BLaER1 (cell line): ENCODE results near the gene PHKG1.
"Not testable (repeated sequence)": the region's sequence is repeated elsewhere in the genome, so short reads cannot be mapped to it uniquely, and the experiment has no call there.

Experiments used
- H3K27ac ChIP-seq: shearing (Covaris generic); formaldehyde crosslinking; 2 replicates; pipeline ENCODE4 v1.8.1; 2022
- H3K27me3 ChIP-seq: shearing (Covaris generic); formaldehyde crosslinking; 2 replicates; pipeline ENCODE4 v1.8.1; 2022
- H3K36me3 ChIP-seq: shearing (Covaris generic); formaldehyde crosslinking; 2 replicates; pipeline ENCODE4 v1.8.1; 2022
- H3K4me1 ChIP-seq: shearing (Covaris generic); formaldehyde crosslinking; 2 replicates; pipeline ENCODE4 v1.8.1; 2022
- H3K4me2 ChIP-seq: shearing (Covaris generic); formaldehyde crosslinking; 2 replicates; pipeline ENCODE4 v1.8.1; 2022
- H3K4me3 ChIP-seq: shearing (Covaris generic); formaldehyde crosslinking; 2 replicates; pipeline ENCODE4 v1.8.1; 2022
- H3K9ac ChIP-seq: shearing (Covaris generic); formaldehyde crosslinking; 2 replicates; pipeline ENCODE4 v1.8.1; 2022
- H3K9me3 ChIP-seq: shearing (Covaris generic); formaldehyde crosslinking; 2 replicates; pipeline ENCODE4 v1.8.1; 2022
- H4K20me1 ChIP-seq: shearing (Covaris generic); formaldehyde crosslinking; 2 replicates; pipeline ENCODE4 v1.8.1; 2022
- Cebpa-rat ChIP-seq: shearing (Covaris generic); IDR thresholded peaks from 2 replicates; pipeline ENCODE4 v1.8.1; 2022

The PHKG1 gene

DNA sequence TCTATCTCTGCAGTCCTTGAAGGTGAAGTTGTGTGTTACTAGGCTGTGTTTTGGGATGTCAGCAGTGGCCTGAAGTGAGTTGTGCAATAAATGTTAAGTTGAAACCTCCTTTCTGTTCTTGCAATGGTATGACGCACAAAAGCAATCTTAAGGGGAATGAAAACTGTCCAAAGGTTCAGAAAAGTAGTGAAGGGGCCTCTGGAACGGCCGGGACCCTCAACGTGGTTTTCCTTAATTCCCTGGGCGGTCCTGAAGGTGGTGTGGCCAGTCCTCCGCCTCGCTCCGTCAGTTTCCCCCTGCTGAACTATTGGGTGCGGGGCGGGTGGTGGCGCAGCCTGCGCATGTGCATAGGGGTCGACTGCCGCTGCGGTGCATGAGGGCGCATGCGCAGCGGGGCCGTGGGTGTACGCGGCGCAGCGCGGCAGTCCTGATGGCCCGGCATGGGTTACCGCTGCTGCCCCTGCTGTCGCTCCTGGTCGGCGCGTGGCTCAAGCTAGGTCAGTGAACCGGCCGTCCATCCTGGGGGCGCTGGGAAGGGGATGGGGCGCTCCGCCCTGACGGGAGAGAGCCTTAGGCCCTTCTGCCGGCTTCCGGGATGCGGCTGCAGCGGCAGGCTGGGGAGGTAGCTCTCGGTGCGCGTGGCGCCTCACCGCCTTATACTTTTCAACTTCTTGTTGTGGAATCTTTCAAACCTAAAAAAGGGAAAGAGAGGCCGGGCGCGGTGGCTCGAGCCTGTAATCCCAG lies 28.7 kb downstream of the PHKG1 start, which contains the start of gene SUMF2:
Gene SUMF2 (plus strand): TSS at position 405 of the 744 bp plus-strand sequence. CDS start 26 bp downstream, at position 431.
- peak within 1 kb of the TSS; percentile 91 for H3K9ac ChIP-seq
- H3K36me3 ChIP-seq = peaks cover 71% of the 10 kb centered on the region
- H3K27me3 ChIP-seq = no peaks in the 10 kb centered on the region
- H3K27ac ChIP-seq = peak within 1 kb of the TSS; percentile 88
- no peaks in the 10 kb centered on the region for H3K9me3 ChIP-seq
- peak within 1 kb of the TSS; percentile 79 for H3K4me2 ChIP-seq
- peak within 1 kb of the TSS; percentile 73 for H3K4me3 ChIP-seq
- peaks cover 57% of the 10 kb centered on the region for H4K20me1 ChIP-seq
- H3K4me1 ChIP-seq = peaks cover 38% of the 10 kb centered on the region
- peak; percentile 86; the same call in 1 of the 2 replicates for TF ChIP-seq Cebpa-rat

DNA sequence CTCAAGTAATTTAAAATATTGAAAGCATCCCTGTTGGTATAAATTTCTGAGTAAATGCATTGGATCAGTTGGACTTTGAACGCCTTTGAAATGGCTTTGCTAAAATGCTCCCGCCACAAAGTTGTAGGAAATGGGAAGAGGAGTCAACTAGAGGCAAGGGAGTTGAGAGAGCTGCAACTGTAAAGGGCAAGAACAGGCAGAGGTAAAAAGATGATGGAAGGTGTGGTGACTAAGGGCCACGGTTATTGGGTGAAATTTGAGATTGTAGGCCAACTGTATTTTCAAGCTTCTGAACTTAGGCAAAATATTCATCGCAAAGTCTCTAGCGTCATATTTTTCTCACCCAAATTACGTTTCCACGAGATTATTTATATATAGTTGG lies 29.3 kb downstream of the PHKG1 start:
- Histone ChIP-seq H4K20me1 (peaks cover 62% of the 10 kb centered on the region), H3K4me3 (peak overlapping the region; percentile 73)

DNA sequence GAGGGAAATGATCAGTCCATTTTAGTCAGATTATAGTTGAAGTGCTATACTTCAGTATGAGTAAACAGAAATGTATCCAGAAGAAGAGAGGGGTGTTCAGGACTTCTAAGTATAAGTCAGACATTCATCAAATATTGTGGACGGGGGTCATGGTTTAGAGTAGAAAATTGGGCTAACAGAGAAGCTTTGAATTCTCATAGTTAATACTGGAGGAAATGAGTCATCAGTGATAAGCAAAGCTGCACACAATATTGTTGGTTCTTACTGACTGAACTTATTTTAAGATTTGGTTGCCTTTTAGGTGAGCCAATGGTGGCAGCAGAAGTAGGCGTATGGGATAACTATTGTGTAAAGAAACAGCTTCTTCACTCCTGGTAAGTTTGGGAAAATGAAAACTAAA lies 30.4 kb downstream of the PHKG1 start:
- Histone ChIP-seq H4K20me1 (peaks cover 73% of the 10 kb centered on the region), H3K36me3 (peaks cover 72% of the 10 kb centered on the region), H3K9me3 (no peaks in the 10 kb centered on the region), H3K4me2 (no peak overlapping the region), H3K9ac (no peak overlapping the region), H3K27me3 (no peaks in the 10 kb centered on the region), H3K4me3 (no peak overlapping the region), H3K4me1 (peaks cover 38% of the 10 kb centered on the region), H3K27ac (no peak overlapping the region)
- no peak for TF ChIP-seq Cebpa-rat

More for the DNA sequence above, 29.3 kb downstream of the PHKG1 start:
- Histone ChIP-seq H3K27ac (peak overlapping the region; percentile 88; the same call in 1 of the 2 replicates), H3K36me3 (peaks cover 71% of the 10 kb centered on the region), H3K9ac (peak overlapping the region; percentile 91; the same call in 1 of the 2 replicates), H3K9me3 (no peaks in the 10 kb centered on the region), H3K27me3 (no peaks in the 10 kb centered on the region), H3K4me2 (peak overlapping the region; percentile 79), H3K4me1 (peaks cover 38% of the 10 kb centered on the region)
- TF ChIP-seq Cebpa-rat = no peak

DNA sequence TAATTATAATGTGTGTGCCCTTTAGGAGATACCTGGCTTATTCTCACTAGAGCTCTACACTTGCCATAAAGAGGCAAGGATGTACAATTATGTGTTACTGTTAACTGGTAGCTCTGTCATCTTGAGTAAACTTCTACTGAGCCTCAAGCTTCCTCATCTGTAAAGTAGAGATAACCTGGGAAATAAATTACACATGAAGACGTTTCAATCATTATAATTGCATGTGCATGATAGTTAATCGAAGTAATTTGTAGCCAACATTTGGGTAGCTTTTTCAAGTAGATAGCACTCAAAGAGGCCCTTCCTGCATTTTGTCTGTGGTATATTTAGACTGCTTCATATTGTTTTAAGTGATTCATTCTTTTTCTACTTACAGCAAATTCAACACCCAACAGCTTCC lies 38.8 kb downstream of the PHKG1 start:
- Histone ChIP-seq H4K20me1 (peaks cover 64% of the 10 kb centered on the region), H3K9me3 (no peaks in the 10 kb centered on the region), H3K27ac (no peak overlapping the region), H3K4me3 (no peak overlapping the region), H3K27me3 (no peaks in the 10 kb centered on the region), H3K4me2 (peak overlapping the region; percentile 84), H3K9ac (peak overlapping the region; percentile 99; the same call in 1 of the 2 replicates), H3K4me1 (peaks cover 44% of the 10 kb centered on the region), H3K36me3 (peaks cover 63% of the 10 kb centered on the region)
- no peak for TF ChIP-seq Cebpa-rat

DNA sequence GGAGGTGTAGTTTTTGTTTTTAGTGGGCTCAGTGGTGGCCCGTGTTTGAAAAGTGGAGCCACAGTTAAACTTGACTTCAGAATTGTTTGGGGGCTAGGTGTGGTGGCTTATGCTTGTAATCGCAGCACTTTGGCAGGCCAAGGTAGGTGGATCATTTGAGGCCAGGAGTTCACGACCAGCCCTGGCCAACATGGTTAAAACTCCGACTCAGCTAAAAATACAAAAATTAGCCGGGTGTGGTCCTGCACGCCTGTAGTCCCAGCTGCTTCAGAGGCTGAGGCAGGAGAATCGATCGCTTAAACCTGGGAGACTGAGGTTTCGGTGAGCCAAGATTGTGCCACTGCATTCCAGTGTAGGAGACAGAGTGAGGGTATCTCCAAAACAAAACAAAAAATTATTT lies 39.4 kb downstream of the PHKG1 start:
- Histone ChIP-seq H3K36me3 (peaks cover 57% of the 10 kb centered on the region), H3K4me1 (peaks cover 44% of the 10 kb centered on the region), H4K20me1 (peaks cover 59% of the 10 kb centered on the region), H3K4me2 (peak overlapping the region; percentile 84), H3K9ac (peak overlapping the region; percentile 99), H3K4me3 (no peak overlapping the region), H3K27ac (no peak overlapping the region), H3K9me3 (no peaks in the 10 kb centered on the region), H3K27me3 (no peaks in the 10 kb centered on the region)
- TF ChIP-seq Cebpa-rat = no peak

DNA sequence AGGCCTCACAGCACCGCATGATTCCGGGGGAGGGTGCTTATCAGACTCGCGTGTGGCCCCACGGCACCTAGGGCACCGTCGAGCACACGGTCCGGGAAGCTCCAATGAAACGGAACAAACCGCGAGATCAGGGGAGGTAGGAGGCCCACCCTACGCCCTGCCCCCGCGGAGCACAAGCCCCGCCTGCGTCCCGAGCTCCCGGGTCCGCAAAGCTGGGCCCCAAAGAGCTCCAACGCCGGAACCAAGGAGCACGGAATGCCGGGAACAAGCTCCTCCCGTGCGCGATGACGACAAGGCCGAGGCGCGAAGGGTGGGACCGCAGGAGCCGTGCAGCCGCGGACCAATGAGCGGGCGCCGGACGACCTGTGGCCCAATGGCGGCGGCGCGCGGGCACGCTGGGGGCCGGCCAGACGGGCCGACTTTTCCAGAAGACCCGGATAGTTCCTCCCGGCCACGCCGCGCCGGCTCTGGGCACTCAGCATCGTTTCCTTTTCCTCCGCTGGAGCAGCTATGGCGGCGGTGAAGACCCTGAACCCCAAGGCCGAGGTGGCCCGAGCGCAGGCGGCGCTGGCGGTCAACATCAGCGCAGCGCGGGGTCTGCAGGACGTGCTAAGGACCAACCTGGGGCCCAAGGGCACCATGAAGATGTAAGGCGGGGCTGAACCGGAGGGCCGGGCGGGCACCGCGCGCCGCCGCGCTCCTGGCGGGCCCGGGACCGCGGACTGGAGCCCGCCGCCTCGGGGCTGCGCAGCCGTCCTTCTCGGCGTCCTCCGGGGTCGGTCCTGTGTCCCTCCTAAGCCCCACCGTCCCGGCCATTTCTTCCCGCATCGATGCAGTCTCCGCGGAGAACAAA lies 41.2 kb downstream of the PHKG1 start, which contains the start of the genes CCT6A and PSPH:
Gene CCT6A (plus strand): TSS at position 427 of the 853 bp plus-strand sequence. CDS start 84 bp downstream, at position 511.
Gene PSPH (minus strand): TSS at position 106 of the 853 bp plus-strand sequence. CDS start 30,232 bp downstream, outside the sequence.
- H3K4me2 ChIP-seq = peak within 1 kb of the TSS; percentile 87
- H3K36me3 ChIP-seq = peaks cover 43% of the 10 kb centered on the region
- H3K9ac ChIP-seq = peak within 1 kb of the TSS; percentile 99
- H3K4me1 ChIP-seq = peaks cover 44% of the 10 kb centered on the region
- no peaks in the 10 kb centered on the region for H3K9me3 ChIP-seq
- H4K20me1 ChIP-seq = peaks cover 45% of the 10 kb centered on the region
- peak within 1 kb of the TSS; percentile 97 for H3K27ac ChIP-seq
- peak within 1 kb of the TSS; percentile 99 for H3K4me3 ChIP-seq
- no peak for TF ChIP-seq Cebpa-rat
- H3K27me3 ChIP-seq = no peaks in the 10 kb centered on the region

DNA sequence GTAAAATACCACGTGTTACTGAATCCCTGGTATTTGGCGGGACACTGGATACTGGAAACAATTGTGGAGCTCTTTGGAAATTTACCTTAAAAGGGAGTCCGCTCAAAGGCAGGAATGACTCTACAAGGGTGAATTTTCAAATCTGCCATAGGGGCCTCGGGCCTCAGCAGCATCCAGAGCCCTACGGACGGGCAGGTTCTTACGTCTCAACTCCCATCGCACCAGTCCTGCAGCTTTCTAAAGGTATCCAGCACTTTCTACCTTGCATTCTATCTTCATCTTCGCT lies 41.8 kb downstream of the PHKG1 start:
- H3K36me3 ChIP-seq = peaks cover 41% of the 10 kb centered on the region
- no peaks in the 10 kb centered on the region for H3K9me3 ChIP-seq
- H3K9ac ChIP-seq = peak overlapping the region; percentile 99
- H3K4me2 ChIP-seq = peak overlapping the region; percentile 87
- peaks cover 44% of the 10 kb centered on the region for H3K4me1 ChIP-seq
- peak overlapping the region; percentile 99 for H3K4me3 ChIP-seq
- TF ChIP-seq Cebpa-rat = no peak
- H3K27me3 ChIP-seq = no peaks in the 10 kb centered on the region
- peak overlapping the region; percentile 97 for H3K27ac ChIP-seq
- peaks cover 41% of the 10 kb centered on the region for H4K20me1 ChIP-seq

DNA sequence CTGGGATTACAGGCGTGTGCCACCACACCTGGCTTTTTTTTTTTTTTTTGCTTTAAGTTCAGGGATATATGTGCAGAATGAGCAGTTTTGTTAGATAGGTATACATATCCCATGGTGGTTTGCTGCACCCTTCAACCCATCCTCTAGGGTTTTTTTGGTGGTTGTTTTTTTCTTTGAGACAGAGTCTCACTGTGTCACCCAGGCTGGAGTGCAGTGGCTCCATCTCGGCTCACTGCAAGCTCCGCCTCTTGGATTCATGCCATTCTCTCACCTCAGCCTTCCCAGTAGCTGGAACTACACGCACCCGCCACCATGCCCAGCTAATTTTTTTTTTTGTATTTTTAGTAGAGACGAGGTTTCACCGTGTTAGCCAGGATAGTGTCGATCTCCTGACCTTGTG lies 44.0 kb downstream of the PHKG1 start:
- H3K9me3 ChIP-seq, H3K27ac ChIP-seq, H3K9ac ChIP-seq, H3K4me3 ChIP-seq, H3K27me3 ChIP-seq, H3K4me2 ChIP-seq: not testable (repeated sequence)
- peaks cover 23% of the 10 kb centered on the region for H3K36me3 ChIP-seq
- peaks cover 21% of the 10 kb centered on the region for H4K20me1 ChIP-seq
- peaks cover 31% of the 10 kb centered on the region for H3K4me1 ChIP-seq

DNA sequence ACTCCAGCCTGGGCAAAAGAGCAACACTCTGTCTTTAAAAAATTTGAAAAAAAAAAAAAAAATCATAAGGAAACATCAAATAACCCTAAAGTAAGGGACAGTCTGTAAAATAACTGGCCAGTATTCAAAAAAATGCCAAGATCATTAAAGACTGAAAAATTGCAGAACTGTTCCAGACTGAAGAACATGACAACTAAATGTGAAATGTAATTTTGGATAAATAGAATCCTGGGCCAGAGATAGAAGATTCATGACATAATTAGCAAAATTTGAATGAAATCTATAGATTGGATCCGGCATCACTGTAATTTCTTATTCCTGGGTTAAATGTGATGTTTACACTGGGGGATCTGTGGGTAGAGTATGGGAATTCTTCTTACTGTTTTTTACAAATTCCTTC lies 44.5 kb downstream of the PHKG1 start:
- H3K27ac ChIP-seq = no peak overlapping the region
- H3K9ac ChIP-seq = no peak overlapping the region
- H3K4me1 ChIP-seq = peaks cover 26% of the 10 kb centered on the region
- peaks cover 21% of the 10 kb centered on the region for H3K36me3 ChIP-seq
- no peaks in the 10 kb centered on the region for H3K9me3 ChIP-seq
- H3K4me2 ChIP-seq = no peak overlapping the region
- no peak for TF ChIP-seq Cebpa-rat
- peaks cover 15% of the 10 kb centered on the region for H4K20me1 ChIP-seq
- H3K4me3 ChIP-seq = no peak overlapping the region
- no peaks in the 10 kb centered on the region for H3K27me3 ChIP-seq

DNA sequence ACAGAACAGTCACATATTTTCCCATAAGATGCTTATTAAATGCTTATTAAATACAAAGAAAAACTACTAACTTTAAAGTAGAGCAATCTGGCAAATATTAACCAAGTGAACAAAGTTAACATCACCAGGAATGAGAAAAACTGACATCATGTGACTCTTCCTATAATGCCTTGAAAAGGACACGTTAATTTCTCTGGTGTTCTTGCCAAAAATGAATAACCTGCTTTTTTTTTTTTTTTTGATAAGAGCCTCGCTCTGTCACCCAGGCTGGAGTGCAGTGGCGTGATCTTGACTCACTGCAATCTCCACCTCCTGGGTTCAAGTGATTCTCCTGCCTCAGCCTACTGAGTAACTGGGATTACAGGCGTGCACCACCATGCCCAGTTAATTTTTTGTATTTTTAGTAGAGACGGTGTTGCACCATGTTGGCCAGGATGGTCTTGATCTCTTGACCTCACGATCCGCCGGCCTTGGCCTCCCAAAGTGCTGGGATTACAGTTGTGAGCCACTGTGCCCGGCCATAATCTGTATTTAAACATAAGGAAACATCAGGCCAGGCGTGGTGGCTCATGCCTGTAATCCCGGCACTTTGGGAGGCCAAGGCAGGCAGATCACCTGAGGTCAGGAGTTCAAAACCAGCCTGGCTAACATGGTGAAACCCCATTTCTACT lies 45.2 kb downstream of the PHKG1 start:
- not testable (repeated sequence) for H3K4me3 ChIP-seq, H4K20me1 ChIP-seq, H3K4me2 ChIP-seq, H3K9me3 ChIP-seq, H3K27me3 ChIP-seq, H3K27ac ChIP-seq, H3K9ac ChIP-seq
- peaks cover 20% of the 10 kb centered on the region for H3K36me3 ChIP-seq
- H3K4me1 ChIP-seq = peaks cover 19% of the 10 kb centered on the region
